SK-N-SH (cell line): ENCODE results near the gene SREBF2. TPM values are rescaled to one million over a fixed set of nuclear protein-coding genes. Genes with fewer than 3 reads are reported as not detected.

Experiments used
- CTCF ChIA-PET: fragments of 300-600, 350-600 bp; formaldehyde crosslinking; extraction: SDS; loops from one replicate; lab custom pipeline; 2021; lab: Yijun Ruan, JAX
- POLR2A ChIA-PET: fragments of 350-600 bp; sonication (Branson Sonifier 250); formaldehyde crosslinking; extraction: SDS; loops from one replicate; lab custom pipeline; 2020; ENCODE audit warnings: antibody characterized with exemption, inconsistent platforms; lab: Yijun Ruan, JAX
- DNase-seq: peaks from one replicate; pipeline ENCODE4 v3.0.0; 2012
- H2AFZ ChIP-seq: fragments of 200-600 bp; sonication (generic); 2 replicates; pipeline ENCODE4 v1.8.1; 2016; ENCODE audit warnings: antibody characterized with exemption, mild to moderate bottlenecking, low read depth
- H3F3A ChIP-seq: fragments of 200-600 bp; sonication (generic); replicated peaks from 2 replicates; pipeline ENCODE3; 2016; ENCODE audit warnings: antibody characterized with exemption, mild to moderate bottlenecking; ENCODE audit not compliant: insufficient read depth
- H3K27ac ChIP-seq, 2 experiments: fragments of 200-500 bp in 1 of 2; fragments of 200-600 bp in 1 of 2; sonication (Bioruptor generic) in 1 of 2; sonication (generic), shearing (Covaris generic) in 1 of 2; 2 replicates each; pipeline versions ENCODE4 v1.5.1 to v1.6.1; 2014 to 2016; ENCODE audit warnings: low read depth in 2 of 2, inconsistent platforms in 1 of 2, low read length in 1 of 2, mild to moderate bottlenecking in 1 of 2, mixed read lengths in 1 of 2
- H3K27me3 ChIP-seq: fragments of 200-600 bp; sonication (generic), shearing (Covaris generic); 2 replicates; pipeline ENCODE4 v1.6.1; 2016; ENCODE audit warnings: mixed run types; ENCODE audit not compliant: insufficient read depth
- H3K36me3 ChIP-seq, 2 experiments: fragments of 200-500 bp in 1 of 2; fragments of 200-600 bp in 1 of 2; sonication (Bioruptor generic) in 1 of 2; sonication (generic) in 1 of 2; replicated peaks in 1 of 2; 2 replicates each; pipeline versions ENCODE3 to v1.5.1; 2014 to 2016; ENCODE audit warnings: low read length in 1 of 2, mild to moderate bottlenecking in 1 of 2; ENCODE audit not compliant: insufficient read depth in 2 of 2, control insufficient read depth in 1 of 2
- H3K4me1 ChIP-seq, 2 experiments: fragments of 200-500 bp in 1 of 2; fragments of 200-600 bp in 1 of 2; sonication (Bioruptor generic) in 1 of 2; sonication (generic), shearing (Covaris generic) in 1 of 2; 2 replicates each; pipeline versions ENCODE4 v1.5.1 to v1.6.1; 2014 to 2016; ENCODE audit warnings: low read depth in 1 of 2, low read length in 1 of 2, mixed run types in 1 of 2; ENCODE audit not compliant: insufficient read depth in 2 of 2, control insufficient read depth in 1 of 2
- H3K4me2 ChIP-seq: fragments of 200-600 bp; sonication (generic), shearing (Covaris generic); 2 replicates; pipeline ENCODE4 v1.6.1; 2017; ENCODE audit warnings: mixed run types
- H3K4me3 ChIP-seq, 2 experiments: fragments of 200-500 bp in 1 of 2; fragments of 200-600 bp in 1 of 2; sonication (Bioruptor generic) in 1 of 2; sonication (generic), shearing (Covaris generic) in 1 of 2; 2 replicates each; pipeline versions ENCODE4 v1.5.1 to v1.8.1; 2014 to 2016; ENCODE audit warnings: low read depth in 2 of 2, inconsistent platforms in 1 of 2, low read length in 1 of 2, mild to moderate bottlenecking in 1 of 2, mixed read lengths in 1 of 2, moderate library complexity in 1 of 2
- H3K79me2 ChIP-seq: fragments of 200-600 bp; sonication (generic); 2 replicates; pipeline ENCODE4 v1.8.1; 2017; ENCODE audit warnings: mild to moderate bottlenecking; ENCODE audit not compliant: insufficient read depth
- H3K9ac ChIP-seq: fragments of 200-600 bp; sonication (generic); 2 replicates; pipeline ENCODE4 v1.6.1; 2017; ENCODE audit warnings: mixed run types
- H3K9me2 ChIP-seq: fragments of 200-600 bp; sonication (generic); 2 replicates; pipeline ENCODE4 v1.6.1; 2017; ENCODE audit warnings: mixed run types
- H3K9me3 ChIP-seq: fragments of 200-600 bp; sonication (generic); 2 replicates; pipeline ENCODE4 v1.6.1; 2017; ENCODE audit warnings: mixed run types, mild to moderate bottlenecking, moderate library complexity
- H4K20me1 ChIP-seq: fragments of 200-600 bp; sonication (generic); 2 replicates; pipeline ENCODE4 v1.6.1; 2017; ENCODE audit warnings: mild to moderate bottlenecking, mixed run types; ENCODE audit not compliant: insufficient read depth
- CTCF ChIP-seq: fragments of 200-600 bp; sonication (generic); IDR thresholded peaks from 2 replicates; pipeline ENCODE4 v1.6.1; 2017; ENCODE audit warnings: antibody characterized with exemption, mild to moderate bottlenecking, moderate library complexity
- ELF1 ChIP-seq: IDR thresholded peaks from 2 replicates; pipeline ENCODE4 v1.4.0; 2012
- GABPA ChIP-seq: IDR thresholded peaks from 2 replicates; pipeline ENCODE4 v1.4.0; 2012; ENCODE audit warnings: low read depth, mild to moderate bottlenecking
- IRF3 ChIP-seq: fragments of 150-350 bp; IDR thresholded peaks from 2 replicates; pipeline ENCODE4 v1.6.1; 2016; ENCODE audit warnings: mild to moderate bottlenecking, low read depth, low read length
- MAX ChIP-seq: IDR thresholded peaks from 2 replicates; pipeline ENCODE4 v1.4.0; 2012; ENCODE audit warnings: low read depth
- MEF2A ChIP-seq: IDR thresholded peaks from 2 replicates; pipeline ENCODE4 v1.4.0; 2012; ENCODE audit warnings: low read depth, borderline replicate concordance
- MXI1 ChIP-seq: IDR thresholded peaks from 2 replicates; pipeline ENCODE4 v1.6.1; 2012; ENCODE audit warnings: mild to moderate bottlenecking, low read depth, low read length, improper control_type of control experiment
- NRF1 ChIP-seq: IDR thresholded peaks from 2 replicates; pipeline ENCODE4 v1.6.1; 2012; ENCODE audit warnings: low read depth, mild to moderate bottlenecking, low read length
- POLR2AphosphoS5 ChIP-seq: IDR thresholded peaks from 2 replicates; pipeline ENCODE4 v1.6.1; 2012; ENCODE audit warnings: low read depth, low read length
- SMC3 ChIP-seq: IDR thresholded peaks from 2 replicates; pipeline ENCODE4 v1.6.1; 2012; ENCODE audit warnings: low read depth, low read length, improper control_type of control experiment
- TAF1 ChIP-seq: IDR thresholded peaks from 2 replicates; pipeline ENCODE4 v1.6.1; 2012; ENCODE audit warnings: low read depth, mild to moderate bottlenecking, low read length, moderate library complexity, borderline replicate concordance
- TCF12 ChIP-seq: IDR thresholded peaks from 2 replicates; pipeline ENCODE4 v1.4.0; 2012
- TEAD4 ChIP-seq: IDR thresholded peaks from 2 replicates; pipeline ENCODE4 v1.4.0; 2012; ENCODE audit warnings: mild to moderate bottlenecking, borderline replicate concordance; ENCODE audit not compliant: insufficient read depth
- USF1 ChIP-seq: IDR thresholded peaks from 2 replicates; pipeline ENCODE4 v1.4.0; 2012; ENCODE audit warnings: low read depth, borderline replicate concordance
- YY1 ChIP-seq: IDR thresholded peaks from 2 replicates; pipeline ENCODE4 v1.4.0; 2012; ENCODE audit warnings: low read depth, mild to moderate bottlenecking
- WGBS: methylation state at CpG from one replicate; pipeline ENCODE4 v1.1.6; 2017; ENCODE audit warnings: low lambda C conversion rate; 5-methylcytosine and 5-hydroxymethylcytosine counted together
- polyA plus RNA-seq, 3 experiments: library from polyadenylated mRNA; depleted of rRNA; stranded (reverse); fragments of >200 nt; gene quantifications; 2 replicates each; pipeline ENCODE4 v1.2.3, GENCODE V29; 2012

The SREBF2 gene
- polyA plus RNA-seq, 1 of the 3 experiments (the other 2 are of a cell fraction), result 7.5 TPM

GRCh38 chr22:41815716-41816115 is 17.2 kb upstream of the SREBF2 start:
- no peak for TF ChIP-seq GABPA
- no peak for TF ChIP-seq SMC3
- WGBS, result 90% methylated on average over 3 of the region's 3 CpGs
- POLR2A ChIA-PET, result no interaction called here
- Histone ChIP-seq H3K27me3 (no peaks in the 10 kb centered on the region), H2AFZ (no peak overlapping the region), H3K9me2 (no peaks in the 10 kb centered on the region), H3K27ac (no peak overlapping the region), H3K36me3 (no peaks in the 10 kb centered on the region), H3K4me1 (no peaks in the 10 kb centered on the region), H3F3A (no peaks in the 10 kb centered on the region), H3K9me3 (no peaks in the 10 kb centered on the region), H3K9ac (no peak overlapping the region), H4K20me1 (no peaks in the 10 kb centered on the region), H3K4me3 (no peak overlapping the region), H3K4me2 (no peak overlapping the region), H3K79me2 (no peaks in the 10 kb centered on the region)
- CTCF ChIA-PET, result interaction anchor here (2.0 kb wide), 1 partner anchor 119 kb away, joined by 5 read pairs; no protein-coding TSS in a partner anchor
- no peak for DNase-seq

- TF ChIP-seq SMC3 (no peak), IRF3 (no peak), CTCF (no peak), ELF1 (no peak), NRF1 (no peak), MEF2A (no peak), MXI1 (no peak), TEAD4 (no peak), GABPA (no peak), MAX (no peak), TAF1 (no peak), YY1 (no peak), POLR2AphosphoS5 (no peak), USF1 (no peak), TCF12 (no peak)
- TF ChIP-seq, all 33 proteins: peak for 0
- 86% methylated on average over 1 of the region's 1 CpG for WGBS
- Histone ChIP-seq H3K4me1 (no peaks in the 10 kb centered on the region), H3K4me3 (no peak overlapping the region), H3F3A (no peaks in the 10 kb centered on the region), H2AFZ (no peak overlapping the region), H3K27me3 (no peaks in the 10 kb centered on the region), H4K20me1 (no peaks in the 10 kb centered on the region), H3K36me3 (no peaks in the 10 kb centered on the region), H3K4me2 (no peak overlapping the region), H3K27ac (no peak overlapping the region), H3K9ac (no peak overlapping the region), H3K79me2 (no peaks in the 10 kb centered on the region), H3K9me3 (no peaks in the 10 kb centered on the region), H3K9me2 (no peaks in the 10 kb centered on the region)
- DNase-seq, result no peak
- CTCF ChIA-PET, result interaction anchor here (2.0 kb wide), 1 partner anchor 119 kb away, joined by 5 read pairs; no protein-coding TSS in a partner anchor
- POLR2A ChIA-PET, result no interaction called here
Observed at GRCh38 chr22:41816241-41816640, 16.7 kb upstream of the SREBF2 start.
